ENCODE results near the gene NFASC. TPM values are rescaled to one million over a fixed set of nuclear protein-coding genes. Genes with fewer than 3 reads are reported as not detected.

The NFASC gene
- total and polyA plus RNA-seq, 2 experiments from 2014 or later = 3.9 to 11.7 TPM

GRCh38 chr1:204826970-204827369 lies 43.7 kb upstream of the NFASC start:
- Mint-ChIP-seq H3K9me3 (no peaks in the 10 kb centered on the region), H3K27ac (no peak overlapping the region), H3K27me3 (ENCODE audit: insufficient read depth, low read depth, poor library complexity) (peaks cover 10% of the 10 kb centered on the region), H3K4me1 (peaks cover 30% of the 10 kb centered on the region), H3K36me3 (ENCODE audit: low read depth) (no peaks in the 10 kb centered on the region), H3K4me3 (no peak overlapping the region)
- Histone ChIP-seq H3K27ac (ENCODE audit: low read depth) (no peak overlapping the region), H3K4me3 (no peak overlapping the region), H3K4me2 (no peak overlapping the region), H3K36me3 (ENCODE audit: insufficient read depth) (no peaks in the 10 kb centered on the region), H3K4me1 (ENCODE audit: insufficient read depth) (peaks cover 21% of the 10 kb centered on the region), H4K20me1 (replicated peaks; ENCODE audit: insufficient read depth) (peaks cover 9% of the 10 kb centered on the region), H3F3A (replicated peaks; ENCODE audit: low read depth) (no peaks in the 10 kb centered on the region), H2AFZ (no peak overlapping the region), H3K9me2 (ENCODE audit: insufficient read depth) (no peaks in the 10 kb centered on the region), H3K27me3 (ENCODE audit: insufficient read depth) (peaks cover 7% of the 10 kb centered on the region; the same call in 1 of the 2 replicates), H3K79me2 (replicated peaks; ENCODE audit: insufficient read depth) (no peaks in the 10 kb centered on the region)
- DNase-seq (ENCODE audit: low spot score) (peak; percentile 91), ATAC-seq (peak; percentile 67)
- no peak for TF ChIP-seq NANOG (IDR thresholded peaks at IDR 0.05; ENCODE audit: borderline replicate concordance)
- TF ChIP-seq CTCF (conservative IDR thresholded peaks at IDR 0.05; ENCODE audit: low read depth in 2 of 2) = peak; percentile 70 to 95

- peak; percentile 87 for ATAC-seq
- DNase-seq (ENCODE audit: low spot score) = peak; percentile 94
- Histone ChIP-seq H3K9me2 (ENCODE audit: insufficient read depth) (no peaks in the 10 kb centered on the region), H3K4me1 (ENCODE audit: insufficient read depth) (peaks cover 21% of the 10 kb centered on the region), H3K36me3 (ENCODE audit: insufficient read depth) (no peaks in the 10 kb centered on the region), H3K4me3 (peak overlapping the region; percentile 63), H3K4me2 (peak overlapping the region; percentile 85), H3F3A (replicated peaks; ENCODE audit: low read depth) (no peaks in the 10 kb centered on the region), H3K27ac (ENCODE audit: low read depth) (no peak overlapping the region), H2AFZ (peak overlapping the region; percentile 100), H3K27me3 (ENCODE audit: insufficient read depth) (peaks cover 7% of the 10 kb centered on the region; the same call in 1 of the 2 replicates), H4K20me1 (replicated peaks; ENCODE audit: insufficient read depth) (peaks cover 9% of the 10 kb centered on the region), H3K79me2 (replicated peaks; ENCODE audit: insufficient read depth) (no peaks in the 10 kb centered on the region)
- no peak overlapping the region for H3K27ac Mint-ChIP-seq
- no peaks in the 10 kb centered on the region for H3K36me3 Mint-ChIP-seq (ENCODE audit: low read depth)
- H3K4me1 Mint-ChIP-seq = peaks cover 30% of the 10 kb centered on the region
- H3K4me3 Mint-ChIP-seq = peak overlapping the region; percentile 73
- H3K27me3 Mint-ChIP-seq (ENCODE audit: insufficient read depth, low read depth, poor library complexity) = peaks cover 14% of the 10 kb centered on the region
- no peaks in the 10 kb centered on the region for H3K9me3 Mint-ChIP-seq
- no peak; a peak in 1 of 4 replicates for TF ChIP-seq CTCF (conservative IDR thresholded peaks at IDR 0.05; ENCODE audit: low read depth in 2 of 2)
- TF ChIP-seq NANOG (IDR thresholded peaks at IDR 0.05; ENCODE audit: borderline replicate concordance) = no peak
- no peak for TF ChIP-seq JUNB (IDR thresholded peaks at IDR 0.05; ENCODE audit: unreplicated experiment)
- no peak for TF ChIP-seq STAT1 (IDR thresholded peaks at IDR 0.05; ENCODE audit: unreplicated experiment)
- TF ChIP-seq EZH2phosphoT487 (IDR thresholded peaks at IDR 0.05; ENCODE audit: unreplicated experiment) = no peak
- TF ChIP-seq ZNF331 (CRISPR knock-in tag; IDR thresholded peaks at IDR 0.05; ENCODE audit: low read depth) = no peak
- peak; percentile 91; the same call in 1 of the 2 replicates for TF ChIP-seq ZNF114 (CRISPR knock-in tag; IDR thresholded peaks at IDR 0.05)
- TF ChIP-seq REST (IDR thresholded peaks at IDR 0.05; ENCODE audit: unreplicated experiment) = peak; percentile 49
- no peak for TF ChIP-seq CREB1 (CRISPR knock-in tag; IDR thresholded peaks at IDR 0.05; ENCODE audit: low read depth)
These were observed 42.3 kb upstream of the NFASC start for GRCh38 chr1:204828352-204828850.
